MM.1S (cell line): ENCODE results near the gene ADAMTSL2.

Source experiments
- DNase-seq: peaks from one replicate; pipeline ENCODE4 v3.0.0-alpha.2; 2015
- H2AFZ ChIP-seq: fragments of 300-600 bp; sonication (generic); 2 replicates; pipeline ENCODE4 v1.6.0; 2016; ENCODE audit warnings: antibody characterized with exemption, low read length
- H3F3A ChIP-seq: fragments of 300-600 bp; sonication (generic); 2 replicates; pipeline ENCODE4 v1.6.1; 2016; ENCODE audit warnings: mild to moderate bottlenecking, antibody characterized with exemption, low read length, moderate library complexity, mixed read lengths; ENCODE audit not compliant: insufficient read depth
- H3K27ac ChIP-seq: fragments of 300-600 bp; sonication (generic); 2 replicates; pipeline ENCODE4 v1.5.1; 2016; ENCODE audit warnings: mild to moderate bottlenecking, low read length
- H3K27me3 ChIP-seq: fragments of 300-600 bp; sonication (generic); replicated peaks from 2 replicates; pipeline ENCODE4 v1.6.0; 2016; ENCODE audit warnings: low read length; ENCODE audit not compliant: insufficient read depth
- H3K36me3 ChIP-seq: fragments of 300-600 bp; sonication (generic); replicated peaks from 2 replicates; pipeline ENCODE4 v1.6.1; 2016; ENCODE audit warnings: mild to moderate bottlenecking, low read length, mixed read lengths; ENCODE audit not compliant: insufficient read depth
- H3K4me1 ChIP-seq: fragments of 300-600 bp; sonication (generic); 2 replicates; pipeline ENCODE4 v1.6.1; 2016; ENCODE audit warnings: low read length, mixed read lengths
- H3K4me2 ChIP-seq: fragments of 300-600 bp; sonication (generic); 2 replicates; pipeline ENCODE4 v1.6.0; 2016; ENCODE audit warnings: low read depth, low read length
- H3K4me3 ChIP-seq: fragments of 300-600 bp; sonication (generic); 2 replicates; pipeline ENCODE4 v1.5.1; 2016; ENCODE audit warnings: low read length, mixed read lengths
- H3K79me2 ChIP-seq: fragments of 300-600 bp; sonication (generic); 2 replicates; pipeline ENCODE4 v1.6.1; 2016; ENCODE audit warnings: mixed run types, low read length, mixed read lengths
- H3K9ac ChIP-seq: fragments of 300-600 bp; sonication (generic); 2 replicates; pipeline ENCODE4 v1.6.1; 2016; ENCODE audit warnings: low read length, mixed read lengths
- H3K9me2 ChIP-seq: fragments of 300-600 bp; sonication (generic); replicated peaks from 2 replicates; pipeline ENCODE4 v1.6.1; 2016; ENCODE audit warnings: mild to moderate bottlenecking, low read length, mixed read lengths; ENCODE audit not compliant: insufficient read depth
- H3K9me3 ChIP-seq: fragments of 300-600 bp; sonication (generic); replicated peaks from 2 replicates; pipeline ENCODE4 v1.6.1; 2016; ENCODE audit warnings: mild to moderate bottlenecking, low read length, mixed read lengths; ENCODE audit not compliant: insufficient read depth
- H4K20me1 ChIP-seq: fragments of 300-600 bp; sonication (generic); 2 replicates; pipeline ENCODE4 v1.6.1; 2016; ENCODE audit warnings: mild to moderate bottlenecking, low read length, moderate library complexity, mixed read lengths; ENCODE audit not compliant: insufficient read depth
- CTCF ChIP-seq: fragments of 300-600 bp; sonication (generic); IDR thresholded peaks from 2 replicates; pipeline ENCODE4 v1.5.1; 2016; ENCODE audit warnings: antibody characterized with exemption, low read length, mixed read lengths
- EZH2 ChIP-seq: fragments of 300-600 bp; sonication (generic); optimal IDR thresholded peaks from 2 replicates; pipeline ENCODE3; 2017; ENCODE audit warnings: low read depth, mild to moderate bottlenecking, antibody characterized with exemption, low read length, mixed read lengths
- EZH2phosphoT487 ChIP-seq: fragments of 300-600 bp; sonication (generic); IDR thresholded peaks from 2 replicates; pipeline ENCODE4 v1.6.1; 2018; ENCODE audit warnings: antibody characterized with exemption, low read length

Gene ADAMTSL2

GRCh38 chr9:133587466-133587865 is 53.0 kb downstream of the ADAMTSL2 start:
- H3K9me3 ChIP-seq = no peaks in the 10 kb centered on the region
- H2AFZ ChIP-seq = no peak overlapping the region
- H3F3A ChIP-seq = no peaks in the 10 kb centered on the region
- H3K4me3 ChIP-seq = no peak overlapping the region
- DNase-seq = no peak
- no peaks in the 10 kb centered on the region for H4K20me1 ChIP-seq
- H3K36me3 ChIP-seq = no peaks in the 10 kb centered on the region
- H3K4me2 ChIP-seq = no peak overlapping the region
- no peak overlapping the region for H3K9ac ChIP-seq
- no peaks in the 10 kb centered on the region for H3K9me2 ChIP-seq
- no peaks in the 10 kb centered on the region for H3K79me2 ChIP-seq
- H3K27me3 ChIP-seq = peaks cover 88% of the 10 kb centered on the region
- TF ChIP-seq EZH2 (no peak), CTCF (no peak), EZH2phosphoT487 (no peak)
- H3K27ac ChIP-seq = no peak overlapping the region
- no peaks in the 10 kb centered on the region for H3K4me1 ChIP-seq

GRCh38 chr9:133589454-133590227 is 55.1 kb downstream of the ADAMTSL2 start:
- H3K9ac ChIP-seq = no peak overlapping the region
- H3K9me3 ChIP-seq = no peaks in the 10 kb centered on the region
- no peak for DNase-seq
- H3K36me3 ChIP-seq = no peaks in the 10 kb centered on the region
- peaks cover 87% of the 10 kb centered on the region for H3K27me3 ChIP-seq
- no peaks in the 10 kb centered on the region for H3F3A ChIP-seq
- no peak overlapping the region for H2AFZ ChIP-seq
- H3K79me2 ChIP-seq = no peaks in the 10 kb centered on the region
- no peaks in the 10 kb centered on the region for H3K9me2 ChIP-seq
- no peak for TF ChIP-seq EZH2phosphoT487
- peak; percentile 67 for TF ChIP-seq CTCF
- H3K4me3 ChIP-seq = no peak overlapping the region
- no peak overlapping the region for H3K27ac ChIP-seq
- no peaks in the 10 kb centered on the region for H4K20me1 ChIP-seq
- H3K4me1 ChIP-seq = no peaks in the 10 kb centered on the region
- H3K4me2 ChIP-seq = no peak overlapping the region

- Histone ChIP-seq H3K9me2 (no peaks in the 10 kb centered on the region), H3K27me3 (peaks cover 84% of the 10 kb centered on the region), H3K9ac (no peak overlapping the region), H2AFZ (no peak overlapping the region), H3K4me2 (no peak overlapping the region), H3F3A (no peaks in the 10 kb centered on the region), H3K79me2 (no peaks in the 10 kb centered on the region), H4K20me1 (no peaks in the 10 kb centered on the region), H3K36me3 (no peaks in the 10 kb centered on the region), H3K4me3 (no peak overlapping the region), H3K4me1 (no peaks in the 10 kb centered on the region), H3K9me3 (no peaks in the 10 kb centered on the region), H3K27ac (no peak overlapping the region)
- TF ChIP-seq EZH2phosphoT487 (no peak), CTCF (no peak), EZH2 (no peak)
- DNase-seq = no peak
Observed at GRCh38 chr9:133590231-133590855, 55.8 kb downstream of the ADAMTSL2 start.
